H1 (cell line): ENCODE measurements around the gene ALKBH3. TPM values are rescaled to one million over a fixed set of nuclear protein-coding genes. Genes with fewer than 3 reads are reported as not detected.

ENCODE experiments used
- POU5F1 ChIP-seq: IDR thresholded peaks from 2 replicates; pipeline ENCODE4 v1.6.1; 2011; ENCODE audit warnings: low read depth, mild to moderate bottlenecking, low read length, moderate library complexity
- SRF ChIP-seq: IDR thresholded peaks from 2 replicates; pipeline ENCODE4 v1.6.1; 2011; ENCODE audit warnings: mild to moderate bottlenecking, low read depth, low read length, moderate library complexity
- polyA plus RNA-seq, 7 experiments: library from polyadenylated mRNA; depleted of rRNA in 3 of 7; stranded (reverse) in 5 of 7; unstranded in 2 of 7; fragments of >200 nt in 5 of 7; fragments of 200-250 nt in 2 of 7; gene quantifications; 1 replicate in 5 of 7; 2 replicates in 1 of 7; 4 replicates in 1 of 7; pipeline versions ENCODE4 v1.2.1 to v1.2.3, GENCODE V29; 2011 to 2013; ENCODE audit warnings: missing spikeins in 2 of 7, mixed read lengths in 2 of 7
- total RNA-seq: library from RNA; stranded (reverse); fragmentation: NEBNext Ultra II Directional; extraction: Animal tissue kit (Norgen Biotek cat#: 25700); gene quantifications from 2 replicates; pipeline ENCODE4 v1.2.1, GENCODE V29; 2021

The ALKBH3 gene
- total and polyA plus RNA-seq, 2 of the 8 experiments (the other 6 are each of a cell fraction or from before 2014, with no cell fraction given) = 10.5 to 11.4 TPM

DNA sequence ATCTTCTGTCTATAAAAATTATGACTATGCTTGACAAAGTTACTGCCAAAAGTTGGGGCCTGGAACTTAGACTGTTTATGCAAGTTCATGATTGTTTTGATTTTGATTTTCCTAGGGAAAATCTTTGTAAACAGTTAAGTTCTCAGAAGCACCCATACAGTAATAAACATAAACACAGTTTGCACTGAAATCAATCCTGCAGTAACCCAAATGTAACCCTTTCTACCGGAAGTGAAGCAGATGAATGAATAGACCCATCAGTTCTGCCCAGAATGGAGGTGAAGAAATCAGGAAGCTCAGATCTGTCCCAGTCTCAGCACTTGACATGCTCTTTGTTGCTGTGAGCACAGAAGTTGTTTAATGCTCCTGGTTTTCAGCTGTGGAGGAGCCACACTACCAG lies 37.2 kb downstream of the ALKBH3 start (continued):
- TF ChIP-seq POU5F1 (no peak), SRF (no peak)
